Brain microvascular endothelial cell (primary cell): ENCODE measurements around the gene ATP2B2.

Experiments
- DNase-seq: peaks from one replicate; pipeline ENCODE4 v3.0.0-alpha.2; 2020
- H3K27ac ChIP-seq: fragments of 250-450 bp; sonication (Bioruptor Pico); 2 replicates; pipeline ENCODE4 v1.5.1; 2020; ENCODE audit warnings: mild to moderate bottlenecking, moderate library complexity
- H3K27me3 ChIP-seq: fragments of 250-450 bp; sonication (Bioruptor Pico); replicated peaks from 2 replicates; pipeline ENCODE4 v1.5.1; 2020; ENCODE audit warnings: mild to moderate bottlenecking
- H3K36me3 ChIP-seq: fragments of 250-450 bp; sonication (Bioruptor Pico); replicated peaks from 2 replicates; pipeline ENCODE4 v1.5.1; 2020; ENCODE audit warnings: mild to moderate bottlenecking
- H3K4me3 ChIP-seq: 2 replicates; pipeline ENCODE4 v1.5.1; 2011; ENCODE audit warnings: low read depth, mild to moderate bottlenecking, control low read depth, low read length, moderate library complexity
- CTCF ChIP-seq: IDR thresholded peaks from 2 replicates; pipeline ENCODE4 v1.5.1; 2011; ENCODE audit warnings: low read depth, mild to moderate bottlenecking, moderate library complexity, low read length, control low read depth, inconsistent platforms; ENCODE audit errors: missing control alignments
- in situ Hi-C: cut with HindIII; loops from 2 replicates; pipeline ENCODE4 v1.10.0; 2017; ENCODE audit warnings: low sequenced_read_pairs, low pct_ligation_motif_present

Gene ATP2B2

GRCh38 chr3:10375296-10376053 is 129.9 kb downstream of the ATP2B2 start:
- no peak overlapping the region for H3K4me3 ChIP-seq

GRCh38 chr3:10374311-10374710 is 131.1 kb downstream of the ATP2B2 start:
- no peaks in the 10 kb centered on the region for H3K27me3 ChIP-seq
- TF ChIP-seq CTCF, result no peak
- H3K27ac ChIP-seq, result no peak overlapping the region
- H3K4me3 ChIP-seq, result no peak overlapping the region
- no peaks in the 10 kb centered on the region for H3K36me3 ChIP-seq
- no peak for DNase-seq
- in situ Hi-C loops, result no loop called here

More at GRCh38 chr3:10375296-10376053, 129.9 kb downstream of the ATP2B2 start:
- in situ Hi-C loops, result no loop called here
- Histone ChIP-seq H3K27ac (no peak overlapping the region), H3K27me3 (no peaks in the 10 kb centered on the region), H3K36me3 (no peaks in the 10 kb centered on the region)
- no peak for TF ChIP-seq CTCF
- DNase-seq, result no peak

GRCh38 chr3:10373686-10374261 is 131.6 kb downstream of the ATP2B2 start:
- H3K4me3 ChIP-seq, result no peak overlapping the region
- no peak overlapping the region for H3K27ac ChIP-seq
- no peaks in the 10 kb centered on the region for H3K27me3 ChIP-seq
- peak; percentile 56 for DNase-seq
- in situ Hi-C loops, result no loop called here
- H3K36me3 ChIP-seq, result no peaks in the 10 kb centered on the region
- TF ChIP-seq CTCF, result no peak

GRCh38 chr3:10371789-10372188 is 133.6 kb downstream of the ATP2B2 start:
- Histone ChIP-seq H3K27ac (no peak overlapping the region), H3K4me3 (no peak overlapping the region), H3K36me3 (no peaks in the 10 kb centered on the region), H3K27me3 (no peaks in the 10 kb centered on the region)
- in situ Hi-C loops, result no loop called here
- no peak for TF ChIP-seq CTCF
- DNase-seq, result no peak

GRCh38 chr3:10371167-10371566 is 134.2 kb downstream of the ATP2B2 start:
- in situ Hi-C loops, result no loop called here
- TF ChIP-seq CTCF, result no peak
- H3K27ac ChIP-seq, result no peak overlapping the region
- H3K4me3 ChIP-seq, result no peak overlapping the region
- H3K36me3 ChIP-seq, result no peaks in the 10 kb centered on the region
- DNase-seq, result no peak
- no peaks in the 10 kb centered on the region for H3K27me3 ChIP-seq
